Keratinocyte (primary cell): ENCODE measurements around the gene CNN3.
"Not testable (repeated sequence)": the region's sequence is repeated elsewhere in the genome, so short reads cannot be mapped to it uniquely, and the experiment has no call there.

ENCODE experiments used
- EZH2 ChIP-seq: IDR thresholded peaks from one replicate; pipeline ENCODE4 v1.6.1; 2012; ENCODE audit warnings: inconsistent platforms, mild to moderate bottlenecking, low read length, moderate library complexity
- TF ChIP-seq, protein P1 (sequence below), 3 experiments: IDR thresholded peaks in 1 of 3; conservative IDR thresholded peaks in 1 of 3; optimal IDR thresholded peaks in 1 of 3; 2 replicates in 2 of 3; 3 replicates in 1 of 3; pipeline versions ENCODE3 to v1.5.1; 2011; ENCODE audit warnings: low read length in 3 of 3, mild to moderate bottlenecking in 3 of 3, moderate library complexity in 2 of 3, control low read depth in 1 of 3, inconsistent platforms in 1 of 3; ENCODE audit not compliant: insufficient read depth in 2 of 3; ENCODE audit errors: extremely low read depth in 1 of 3

DNA sequence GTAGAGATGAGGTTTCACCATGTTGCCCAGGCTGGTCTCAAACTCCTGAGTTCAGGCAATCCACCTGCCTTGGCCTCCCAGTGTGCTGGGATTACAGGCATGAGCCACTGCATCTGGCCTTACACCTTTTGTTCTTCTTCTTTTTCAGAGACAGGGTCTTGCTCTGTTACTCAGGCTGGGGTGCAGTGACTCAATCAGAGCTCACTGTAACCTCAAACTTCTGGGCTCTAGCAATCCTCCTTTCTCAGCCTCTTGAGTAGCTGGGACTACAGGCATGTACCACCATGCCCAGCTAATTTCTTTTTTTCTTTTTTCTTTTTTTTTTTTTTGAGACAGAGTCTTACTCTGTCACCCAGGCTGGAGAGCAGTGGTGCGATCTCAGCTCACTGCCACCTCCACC is 14.6 kb upstream of the CNN3 start:
- TF ChIP-seq, protein P1, sequence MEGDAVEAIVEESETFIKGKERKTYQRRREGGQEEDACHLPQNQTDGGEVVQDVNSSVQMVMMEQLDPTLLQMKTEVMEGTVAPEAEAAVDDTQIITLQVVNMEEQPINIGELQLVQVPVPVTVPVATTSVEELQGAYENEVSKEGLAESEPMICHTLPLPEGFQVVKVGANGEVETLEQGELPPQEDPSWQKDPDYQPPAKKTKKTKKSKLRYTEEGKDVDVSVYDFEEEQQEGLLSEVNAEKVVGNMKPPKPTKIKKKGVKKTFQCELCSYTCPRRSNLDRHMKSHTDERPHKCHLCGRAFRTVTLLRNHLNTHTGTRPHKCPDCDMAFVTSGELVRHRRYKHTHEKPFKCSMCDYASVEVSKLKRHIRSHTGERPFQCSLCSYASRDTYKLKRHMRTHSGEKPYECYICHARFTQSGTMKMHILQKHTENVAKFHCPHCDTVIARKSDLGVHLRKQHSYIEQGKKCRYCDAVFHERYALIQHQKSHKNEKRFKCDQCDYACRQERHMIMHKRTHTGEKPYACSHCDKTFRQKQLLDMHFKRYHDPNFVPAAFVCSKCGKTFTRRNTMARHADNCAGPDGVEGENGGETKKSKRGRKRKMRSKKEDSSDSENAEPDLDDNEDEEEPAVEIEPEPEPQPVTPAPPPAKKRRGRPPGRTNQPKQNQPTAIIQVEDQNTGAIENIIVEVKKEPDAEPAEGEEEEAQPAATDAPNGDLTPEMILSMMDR (optimal IDR thresholded peaks at IDR 0.05 in 1 of 3, IDR thresholded peaks at IDR 0.05 in 1 of 3, conservative IDR thresholded peaks at IDR 0.05 in 1 of 3; ENCODE audit: extremely low read depth in 1 of 3, insufficient read depth in 2 of 3, low read length in 3 of 3), result not testable (repeated sequence)
- TF ChIP-seq EZH2, result not testable (repeated sequence)
